ENCODE results near the gene ITGAD. TPM values are rescaled to one million over a fixed set of nuclear protein-coding genes. Genes with fewer than 3 reads are reported as not detected.

Gene ITGAD
- total RNA-seq, 1 donor from 2014 or later: not detected

DNA sequence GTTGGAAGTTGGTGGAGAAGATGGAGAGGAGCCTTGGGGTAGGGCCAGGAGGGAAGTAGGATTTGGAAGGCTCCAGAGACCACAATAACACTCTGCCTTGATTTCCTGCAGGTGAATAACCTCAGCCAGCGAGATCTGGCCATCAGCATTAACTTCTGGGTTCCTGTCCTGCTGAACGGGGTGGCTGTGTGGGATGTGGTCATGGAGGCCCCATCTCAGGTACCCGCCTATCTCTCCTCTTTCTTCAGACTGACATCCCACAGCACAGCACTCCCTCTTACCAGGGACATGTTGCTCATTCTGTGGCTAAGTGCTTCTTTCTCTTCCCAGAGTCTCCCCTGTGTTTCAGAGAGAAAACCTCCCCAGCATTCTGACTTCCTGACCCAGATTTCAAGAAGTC is 30.1 kb downstream of the ITGAD start:
- Histone ChIP-seq H3K4me2 (ENCODE audit: low read length) (no peak overlapping the region), H3K9me3 (ENCODE audit: insufficient read depth, low read depth, low read length) (no peaks in the 10 kb centered on the region), H3K4me3 (ENCODE audit: insufficient read depth, low read depth, low read length) (no peak overlapping the region), H3K27ac (ENCODE audit: low read depth, low read length) (no peak overlapping the region), H2AFZ (ENCODE audit: low read depth, low read length) (no peak overlapping the region), H4K20me1 (ENCODE audit: insufficient read depth, low read length) (no peaks in the 10 kb centered on the region), H3K27me3 (ENCODE audit: insufficient read depth, low read length) (no peaks in the 10 kb centered on the region), H3K79me2 (ENCODE audit: insufficient read depth, low read length) (no peaks in the 10 kb centered on the region), H3K4me1 (ENCODE audit: insufficient read depth, low read length) (no peaks in the 10 kb centered on the region), H3K9ac (ENCODE audit: low read length) (no peak overlapping the region), H3K36me3 (ENCODE audit: insufficient read depth, low read length) (no peaks in the 10 kb centered on the region)
- no peak for DNase-seq (ENCODE audit: low read depth)
- Mint-ChIP-seq H3K36me3 (ENCODE audit: low read depth, unreplicated experiment) (peaks cover 1% of the 10 kb centered on the region), H3K9me3 (ENCODE audit: unreplicated experiment) (peaks cover 40% of the 10 kb centered on the region), H3K27ac (ENCODE audit: unreplicated experiment) (no peak overlapping the region), H3K4me1 (ENCODE audit: low read depth, unreplicated experiment) (no peaks in the 10 kb centered on the region), H3K4me3 (ENCODE audit: unreplicated experiment) (no peak overlapping the region), H3K27me3 (ENCODE audit: low read depth, unreplicated experiment) (peaks cover 43% of the 10 kb centered on the region)
- FAIRE-seq: no peak
- TF ChIP-seq, protein P1, sequence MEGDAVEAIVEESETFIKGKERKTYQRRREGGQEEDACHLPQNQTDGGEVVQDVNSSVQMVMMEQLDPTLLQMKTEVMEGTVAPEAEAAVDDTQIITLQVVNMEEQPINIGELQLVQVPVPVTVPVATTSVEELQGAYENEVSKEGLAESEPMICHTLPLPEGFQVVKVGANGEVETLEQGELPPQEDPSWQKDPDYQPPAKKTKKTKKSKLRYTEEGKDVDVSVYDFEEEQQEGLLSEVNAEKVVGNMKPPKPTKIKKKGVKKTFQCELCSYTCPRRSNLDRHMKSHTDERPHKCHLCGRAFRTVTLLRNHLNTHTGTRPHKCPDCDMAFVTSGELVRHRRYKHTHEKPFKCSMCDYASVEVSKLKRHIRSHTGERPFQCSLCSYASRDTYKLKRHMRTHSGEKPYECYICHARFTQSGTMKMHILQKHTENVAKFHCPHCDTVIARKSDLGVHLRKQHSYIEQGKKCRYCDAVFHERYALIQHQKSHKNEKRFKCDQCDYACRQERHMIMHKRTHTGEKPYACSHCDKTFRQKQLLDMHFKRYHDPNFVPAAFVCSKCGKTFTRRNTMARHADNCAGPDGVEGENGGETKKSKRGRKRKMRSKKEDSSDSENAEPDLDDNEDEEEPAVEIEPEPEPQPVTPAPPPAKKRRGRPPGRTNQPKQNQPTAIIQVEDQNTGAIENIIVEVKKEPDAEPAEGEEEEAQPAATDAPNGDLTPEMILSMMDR (IDR thresholded peaks at IDR 0.05; ENCODE audit: insufficient read depth, low read depth, low read length): no peak
- TF ChIP-seq EZH2 (IDR thresholded peaks at IDR 0.05; ENCODE audit: insufficient read depth, low read length): no peak

DNA sequence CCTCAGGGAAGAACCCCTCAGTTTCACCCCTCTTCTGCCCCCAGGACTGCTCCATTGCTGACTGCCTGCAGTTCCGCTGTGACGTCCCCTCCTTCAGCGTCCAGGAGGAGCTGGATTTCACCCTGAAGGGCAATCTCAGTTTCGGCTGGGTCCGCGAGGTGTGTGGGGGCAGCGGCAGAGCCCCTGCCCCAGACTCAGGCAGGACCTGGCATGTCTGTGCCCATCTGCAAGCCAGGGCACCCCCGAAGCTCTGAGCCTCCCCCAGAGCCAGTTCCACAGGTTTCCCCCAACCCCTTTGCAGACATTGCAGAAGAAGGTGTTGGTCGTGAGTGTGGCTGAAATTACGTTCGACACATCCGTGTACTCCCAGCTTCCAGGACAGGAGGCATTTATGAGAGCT is 30.7 kb downstream of the ITGAD start:
- peaks cover 41% of the 10 kb centered on the region for H3K27me3 Mint-ChIP-seq (ENCODE audit: low read depth, unreplicated experiment)
- no peaks in the 10 kb centered on the region for H3K27me3 ChIP-seq (ENCODE audit: insufficient read depth, low read length)
- H3K27ac Mint-ChIP-seq (ENCODE audit: unreplicated experiment): no peak overlapping the region
- peaks cover 36% of the 10 kb centered on the region for H3K9me3 Mint-ChIP-seq (ENCODE audit: unreplicated experiment)
- no peak for DNase-seq (ENCODE audit: low read depth)
- H3K27ac ChIP-seq (ENCODE audit: low read depth, low read length): no peak overlapping the region
- FAIRE-seq: no peak
- no peaks in the 10 kb centered on the region for H3K36me3 Mint-ChIP-seq (ENCODE audit: low read depth, unreplicated experiment)
- H3K9ac ChIP-seq (ENCODE audit: low read length): no peak overlapping the region
- no peaks in the 10 kb centered on the region for H3K4me1 ChIP-seq (ENCODE audit: insufficient read depth, low read length)
- no peak overlapping the region for H2AFZ ChIP-seq (ENCODE audit: low read depth, low read length)
- H3K4me2 ChIP-seq (ENCODE audit: low read length): no peak overlapping the region
- TF ChIP-seq, protein P1 (IDR thresholded peaks at IDR 0.05; ENCODE audit: insufficient read depth, low read depth, low read length): no peak
- no peaks in the 10 kb centered on the region for H3K79me2 ChIP-seq (ENCODE audit: insufficient read depth, low read length)
- no peaks in the 10 kb centered on the region for H3K36me3 ChIP-seq (ENCODE audit: insufficient read depth, low read length)
- H3K4me1 Mint-ChIP-seq (ENCODE audit: low read depth, unreplicated experiment): no peaks in the 10 kb centered on the region
- no peaks in the 10 kb centered on the region for H3K9me3 ChIP-seq (ENCODE audit: insufficient read depth, low read depth, low read length)
- H4K20me1 ChIP-seq (ENCODE audit: insufficient read depth, low read length): no peaks in the 10 kb centered on the region
- no peak overlapping the region for H3K4me3 ChIP-seq (ENCODE audit: insufficient read depth, low read depth, low read length)
- no peak overlapping the region for H3K4me3 Mint-ChIP-seq (ENCODE audit: unreplicated experiment)

DNA sequence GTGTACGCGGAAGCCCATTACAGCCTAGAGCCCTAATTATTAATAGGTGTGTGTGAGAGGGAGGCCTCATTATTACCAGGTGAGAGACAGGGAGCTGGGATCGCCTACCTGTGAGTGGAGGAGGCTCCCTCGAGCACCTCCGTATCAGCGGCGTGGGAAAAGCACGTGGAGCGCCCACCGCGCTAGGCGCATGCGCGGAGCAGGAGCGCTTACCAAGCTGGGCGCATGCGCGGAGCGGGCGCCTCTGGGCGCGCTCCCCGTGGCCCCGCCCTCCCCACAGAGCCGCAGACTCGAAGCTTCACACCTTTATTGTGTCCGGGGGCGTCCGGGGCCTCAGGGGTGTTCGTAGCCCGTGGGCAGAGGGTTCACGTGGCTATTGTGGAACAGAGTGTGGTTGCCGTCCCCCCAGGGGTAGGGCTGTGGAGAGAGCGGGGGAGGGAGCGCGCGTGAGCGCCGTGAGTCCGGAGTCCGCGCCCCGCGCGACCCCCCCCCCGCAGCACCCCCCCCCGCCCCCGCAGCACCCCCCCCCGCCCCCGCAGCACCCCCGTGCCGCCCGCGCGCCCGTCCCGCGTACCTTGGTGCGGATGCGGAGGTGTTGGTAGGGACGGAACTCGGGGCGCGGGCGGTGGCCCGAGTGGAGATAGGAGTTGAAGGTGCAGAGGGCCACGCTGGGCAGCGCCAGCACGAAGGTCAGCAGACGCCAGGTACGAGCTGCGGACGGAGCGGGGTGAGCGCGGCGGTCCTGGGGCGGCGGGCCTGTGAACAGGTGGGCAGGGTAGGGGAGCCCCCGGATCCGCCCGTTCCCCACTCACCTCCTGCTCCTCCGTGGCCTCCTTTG is 34.5 kb downstream of the ITGAD start:
- peak overlapping the region; percentile 41 for H2AFZ ChIP-seq (ENCODE audit: low read depth, low read length)
- no peaks in the 10 kb centered on the region for H3K36me3 Mint-ChIP-seq (ENCODE audit: low read depth, unreplicated experiment)
- H3K36me3 ChIP-seq (ENCODE audit: insufficient read depth, low read length): no peaks in the 10 kb centered on the region
- FAIRE-seq (no peak), DNase-seq (ENCODE audit: low read depth) (no peak)
- peaks cover 21% of the 10 kb centered on the region for H3K9me3 Mint-ChIP-seq (ENCODE audit: unreplicated experiment)
- H3K79me2 ChIP-seq (ENCODE audit: insufficient read depth, low read length): no peaks in the 10 kb centered on the region
- H3K4me2 ChIP-seq (ENCODE audit: low read length): no peak overlapping the region
- H3K27ac ChIP-seq (ENCODE audit: low read depth, low read length): no peak overlapping the region
- no peak overlapping the region for H3K4me3 ChIP-seq (ENCODE audit: insufficient read depth, low read depth, low read length)
- H4K20me1 ChIP-seq (ENCODE audit: insufficient read depth, low read length): no peaks in the 10 kb centered on the region
- TF ChIP-seq, protein P1 (IDR thresholded peaks at IDR 0.05; ENCODE audit: insufficient read depth, low read depth, low read length): no peak
- no peak for TF ChIP-seq EZH2 (IDR thresholded peaks at IDR 0.05; ENCODE audit: insufficient read depth, low read length)
- no peak overlapping the region for H3K4me3 Mint-ChIP-seq (ENCODE audit: unreplicated experiment)
- no peaks in the 10 kb centered on the region for H3K9me3 ChIP-seq (ENCODE audit: insufficient read depth, low read depth, low read length)
- no peaks in the 10 kb centered on the region for H3K4me1 ChIP-seq (ENCODE audit: insufficient read depth, low read length)
- no peaks in the 10 kb centered on the region for H3K27me3 ChIP-seq (ENCODE audit: insufficient read depth, low read length)
- no peaks in the 10 kb centered on the region for H3K4me1 Mint-ChIP-seq (ENCODE audit: low read depth, unreplicated experiment)
- no peak overlapping the region for H3K9ac ChIP-seq (ENCODE audit: low read length)
- peaks cover 40% of the 10 kb centered on the region for H3K27me3 Mint-ChIP-seq (ENCODE audit: low read depth, unreplicated experiment)
- no peak overlapping the region for H3K27ac Mint-ChIP-seq (ENCODE audit: unreplicated experiment)

Data from astrocyte (in vitro differentiated cells and primary cell).